SK-N-MC (cell line): Measurements from ENCODE around the gene OR11A1.
"Not testable (repeated sequence)": the region's sequence is repeated elsewhere in the genome, so short reads cannot be mapped to it uniquely, and the experiment has no call there.

Experiments
- DNase-seq: peaks from one replicate; pipeline ENCODE4 v3.0.0-alpha.2; 2011; ENCODE audit warnings: low read depth, low spot score
- H3K27ac ChIP-seq: fragments of 200-600 bp; sonication (generic); 2 replicates; pipeline ENCODE4 v1.5.1; 2016; ENCODE audit warnings: mixed run types
- H3K36me3 ChIP-seq: fragments of 200-600 bp; sonication (generic); 2 replicates; pipeline ENCODE4 v1.6.1; 2017; ENCODE audit warnings: antibody characterized with exemption, low read length, mixed read lengths; ENCODE audit not compliant: insufficient read depth
- H3K4me3 ChIP-seq: fragments of 200-600 bp; sonication (generic); 2 replicates; pipeline ENCODE4 v1.5.1; 2016
- H3K9ac ChIP-seq: fragments of 200-600 bp; sonication (generic); 2 replicates; pipeline ENCODE4 v1.8.0; 2017; ENCODE audit warnings: mixed run types, mixed read lengths; ENCODE audit not compliant: insufficient read length
- H3K9me3 ChIP-seq: fragments of 200-600 bp; sonication (generic); 2 replicates; pipeline ENCODE4 v1.6.1; 2017; ENCODE audit warnings: low read depth, mild to moderate bottlenecking, antibody characterized with exemption, low read length, moderate library complexity, mixed read lengths
- EZH2 ChIP-seq: fragments of 200-600 bp; sonication (generic); IDR thresholded peaks from one replicate; pipeline ENCODE4 v1.6.1; 2017; ENCODE audit warnings: antibody characterized with exemption
- FOXP2 ChIP-seq: optimal IDR thresholded peaks from 2 replicates; pipeline ENCODE3; 2011; ENCODE audit warnings: mild to moderate bottlenecking, moderate library complexity; ENCODE audit not compliant: insufficient read depth; ENCODE audit errors: extremely low read length, control extremely low read depth
- POLR2AphosphoS5 ChIP-seq: IDR thresholded peaks from 2 replicates; pipeline ENCODE4 v1.6.1; 2012; ENCODE audit warnings: mild to moderate bottlenecking, low read depth, low read length, borderline replicate concordance

OR11A1 gene

GRCh38 chr6:29466241-29466640 lies 9.4 kb upstream of the OR11A1 start:
- no peaks in the 10 kb centered on the region for H3K36me3 ChIP-seq
- H3K27ac ChIP-seq: no peak overlapping the region
- no peak overlapping the region for H3K4me3 ChIP-seq
- H3K9ac ChIP-seq: no peak overlapping the region
- DNase-seq: no peak
- TF ChIP-seq EZH2: no peak
- TF ChIP-seq FOXP2: no peak
- H3K9me3 ChIP-seq: no peaks in the 10 kb centered on the region

- Histone ChIP-seq H3K4me3 (no peak overlapping the region), H3K36me3 (no peaks in the 10 kb centered on the region), H3K9me3 (no peaks in the 10 kb centered on the region), H3K9ac (no peak overlapping the region), H3K27ac (no peak overlapping the region)
- no peak for TF ChIP-seq POLR2AphosphoS5
- no peak for TF ChIP-seq EZH2
- no peak for TF ChIP-seq FOXP2
- no peak for DNase-seq
Measured at GRCh38 chr6:29465801-29466200, 8.9 kb upstream of the OR11A1 start.

- Histone ChIP-seq H3K9me3 (no peaks in the 10 kb centered on the region), H3K27ac (no peak overlapping the region), H3K36me3 (no peaks in the 10 kb centered on the region), H3K9ac (no peak overlapping the region), H3K4me3 (no peak overlapping the region)
- TF ChIP-seq FOXP2 (no peak), EZH2 (no peak), POLR2AphosphoS5 (no peak)
- no peak for DNase-seq
Measured at GRCh38 chr6:29465279-29465678, 8.4 kb upstream of the OR11A1 start.

- Histone ChIP-seq H3K4me3 (no peak overlapping the region), H3K36me3 (no peaks in the 10 kb centered on the region)
Measured at GRCh38 chr6:29462022-29462421, 5.2 kb upstream of the OR11A1 start.

GRCh38 chr6:29461021-29461814 lies 4.3 kb upstream of the OR11A1 start:
- DNase-seq: no peak
- TF ChIP-seq POLR2AphosphoS5 (no peak), FOXP2 (no peak), EZH2 (no peak)
- Histone ChIP-seq H3K27ac (no peak overlapping the region), H3K9me3 (no peaks in the 10 kb centered on the region), H3K4me3 (no peak overlapping the region), H3K36me3 (no peaks in the 10 kb centered on the region), H3K9ac (no peak overlapping the region)

More at GRCh38 chr6:29462022-29462421, 5.2 kb upstream of the OR11A1 start:
- H3K9ac ChIP-seq: no peak overlapping the region
- DNase-seq: no peak
- no peaks in the 10 kb centered on the region for H3K9me3 ChIP-seq
- H3K27ac ChIP-seq: no peak overlapping the region
- TF ChIP-seq POLR2AphosphoS5 (no peak), FOXP2 (no peak), EZH2 (no peak)

GRCh38 chr6:29451471-29452193 lies 5.2 kb downstream of the OR11A1 start:
- Histone ChIP-seq H3K4me3 (no peak overlapping the region), H3K9me3 (no peaks in the 10 kb centered on the region), H3K9ac (no peak overlapping the region), H3K27ac (no peak overlapping the region), H3K36me3 (no peaks in the 10 kb centered on the region)
- DNase-seq: no peak
- TF ChIP-seq EZH2 (no peak), POLR2AphosphoS5 (no peak), FOXP2 (no peak)

- Histone ChIP-seq H3K9ac (no peak overlapping the region), H3K36me3 (no peaks in the 10 kb centered on the region), H3K4me3 (no peak overlapping the region), H3K27ac (no peak overlapping the region), H3K9me3 (no peaks in the 10 kb centered on the region)
- TF ChIP-seq FOXP2 (no peak), POLR2AphosphoS5 (no peak), EZH2 (no peak)
- no peak for DNase-seq
Measured at GRCh38 chr6:29447670-29448069, 9.2 kb downstream of the OR11A1 start.

GRCh38 chr6:29444031-29444430 lies 12.8 kb downstream of the OR11A1 start:
- not testable (repeated sequence) for H3K9ac ChIP-seq, H3K4me3 ChIP-seq, H3K36me3 ChIP-seq, DNase-seq, H3K9me3 ChIP-seq, H3K27ac ChIP-seq
